ENCODE results near the gene C1GALT1. TPM values are rescaled to one million over a fixed set of nuclear protein-coding genes. Genes with fewer than 3 reads are reported as not detected.

The C1GALT1 gene
- total RNA-seq, 1 donor from 2014 or later: 48.8 TPM

DNA sequence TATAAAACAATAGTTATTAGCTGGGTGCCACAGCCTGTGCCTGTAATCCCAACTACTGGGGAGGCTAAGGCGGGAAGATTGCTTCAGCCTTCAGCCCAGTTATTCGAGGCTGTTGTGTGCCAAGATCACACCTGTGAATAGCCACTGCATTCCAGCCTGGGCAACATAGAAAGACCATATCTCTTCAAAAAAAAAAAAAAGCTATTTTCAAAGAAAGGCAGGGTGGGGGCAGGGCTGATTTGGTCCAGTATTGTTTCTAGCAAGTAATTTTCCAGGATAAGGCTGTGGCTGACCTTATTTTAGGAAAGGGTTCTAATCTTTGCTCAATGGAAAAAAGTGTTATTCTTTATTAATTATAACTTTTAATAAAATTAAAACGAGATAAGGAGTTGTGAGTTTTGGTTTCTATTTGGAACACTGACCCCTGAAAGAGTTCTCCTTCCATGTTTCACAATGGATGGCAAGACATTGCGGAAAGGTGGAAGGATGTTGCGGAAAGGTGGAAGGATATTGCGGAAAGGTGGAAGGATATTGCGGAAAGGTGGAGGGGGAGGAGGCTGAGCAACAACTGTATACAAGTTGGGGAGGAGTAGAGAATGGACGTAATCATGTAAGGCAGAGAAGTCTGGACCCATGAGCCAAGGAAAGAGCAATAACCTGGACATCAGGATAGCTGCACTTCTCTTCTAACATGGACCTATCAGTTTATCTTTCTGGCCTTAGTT, 1.5 kb upstream of the C1GALT1 start:
- Mint-ChIP-seq H3K36me3 (no peaks in the 10 kb centered on the region), H3K4me1 (ENCODE audit: unreplicated experiment) (peaks cover 22% of the 10 kb centered on the region), H3K27ac (peak overlapping the region; percentile 96), H3K27me3 (no peaks in the 10 kb centered on the region), H3K4me3 (peak overlapping the region; percentile 91), H3K9me3 (no peaks in the 10 kb centered on the region)
- no peak for DNase-seq (ENCODE audit: extremely low spot score, unreplicated experiment)
- TF ChIP-seq, protein P1, sequence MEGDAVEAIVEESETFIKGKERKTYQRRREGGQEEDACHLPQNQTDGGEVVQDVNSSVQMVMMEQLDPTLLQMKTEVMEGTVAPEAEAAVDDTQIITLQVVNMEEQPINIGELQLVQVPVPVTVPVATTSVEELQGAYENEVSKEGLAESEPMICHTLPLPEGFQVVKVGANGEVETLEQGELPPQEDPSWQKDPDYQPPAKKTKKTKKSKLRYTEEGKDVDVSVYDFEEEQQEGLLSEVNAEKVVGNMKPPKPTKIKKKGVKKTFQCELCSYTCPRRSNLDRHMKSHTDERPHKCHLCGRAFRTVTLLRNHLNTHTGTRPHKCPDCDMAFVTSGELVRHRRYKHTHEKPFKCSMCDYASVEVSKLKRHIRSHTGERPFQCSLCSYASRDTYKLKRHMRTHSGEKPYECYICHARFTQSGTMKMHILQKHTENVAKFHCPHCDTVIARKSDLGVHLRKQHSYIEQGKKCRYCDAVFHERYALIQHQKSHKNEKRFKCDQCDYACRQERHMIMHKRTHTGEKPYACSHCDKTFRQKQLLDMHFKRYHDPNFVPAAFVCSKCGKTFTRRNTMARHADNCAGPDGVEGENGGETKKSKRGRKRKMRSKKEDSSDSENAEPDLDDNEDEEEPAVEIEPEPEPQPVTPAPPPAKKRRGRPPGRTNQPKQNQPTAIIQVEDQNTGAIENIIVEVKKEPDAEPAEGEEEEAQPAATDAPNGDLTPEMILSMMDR (conservative IDR thresholded peaks at IDR 0.05): no peak

DNA sequence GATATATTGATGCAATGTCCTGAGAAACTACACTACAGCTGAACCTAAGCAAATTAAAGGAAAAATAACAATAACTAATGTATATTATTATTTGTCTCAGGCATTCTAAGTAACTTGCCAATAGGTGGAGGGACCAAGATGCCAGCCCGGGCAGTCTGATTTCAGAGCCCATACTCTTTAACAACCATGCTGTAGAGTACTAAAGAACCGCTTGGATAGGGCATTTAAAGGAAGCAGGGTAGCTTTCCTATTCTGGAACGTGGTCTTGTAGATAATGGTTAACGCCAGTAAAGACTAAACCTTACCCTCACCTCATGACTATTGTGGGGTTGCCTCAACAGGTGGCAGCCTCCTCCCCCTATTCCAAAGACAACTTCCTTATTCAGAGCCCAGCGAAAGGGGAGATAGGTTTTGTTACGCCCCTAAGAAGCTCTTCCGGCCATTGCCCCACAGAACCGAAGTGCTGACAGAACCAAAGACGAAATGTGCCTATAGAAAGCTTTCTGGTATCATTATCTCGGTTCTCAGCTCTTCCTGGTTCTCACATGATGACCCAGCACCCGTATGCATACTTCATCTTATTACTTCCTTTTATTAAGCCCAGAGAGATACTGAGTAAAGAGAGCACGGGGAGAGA, 707 bp upstream of the C1GALT1 start:
- H3K4me3 Mint-ChIP-seq: peak overlapping the region; percentile 91
- peak overlapping the region; percentile 96 for H3K27ac Mint-ChIP-seq
- TF ChIP-seq, protein P1 (conservative IDR thresholded peaks at IDR 0.05): no peak
- H3K27me3 Mint-ChIP-seq: no peaks in the 10 kb centered on the region
- DNase-seq (ENCODE audit: extremely low spot score, unreplicated experiment): no peak
- H3K36me3 Mint-ChIP-seq: no peaks in the 10 kb centered on the region
- no peaks in the 10 kb centered on the region for H3K9me3 Mint-ChIP-seq
- peaks cover 18% of the 10 kb centered on the region for H3K4me1 Mint-ChIP-seq (ENCODE audit: unreplicated experiment)

DNA sequence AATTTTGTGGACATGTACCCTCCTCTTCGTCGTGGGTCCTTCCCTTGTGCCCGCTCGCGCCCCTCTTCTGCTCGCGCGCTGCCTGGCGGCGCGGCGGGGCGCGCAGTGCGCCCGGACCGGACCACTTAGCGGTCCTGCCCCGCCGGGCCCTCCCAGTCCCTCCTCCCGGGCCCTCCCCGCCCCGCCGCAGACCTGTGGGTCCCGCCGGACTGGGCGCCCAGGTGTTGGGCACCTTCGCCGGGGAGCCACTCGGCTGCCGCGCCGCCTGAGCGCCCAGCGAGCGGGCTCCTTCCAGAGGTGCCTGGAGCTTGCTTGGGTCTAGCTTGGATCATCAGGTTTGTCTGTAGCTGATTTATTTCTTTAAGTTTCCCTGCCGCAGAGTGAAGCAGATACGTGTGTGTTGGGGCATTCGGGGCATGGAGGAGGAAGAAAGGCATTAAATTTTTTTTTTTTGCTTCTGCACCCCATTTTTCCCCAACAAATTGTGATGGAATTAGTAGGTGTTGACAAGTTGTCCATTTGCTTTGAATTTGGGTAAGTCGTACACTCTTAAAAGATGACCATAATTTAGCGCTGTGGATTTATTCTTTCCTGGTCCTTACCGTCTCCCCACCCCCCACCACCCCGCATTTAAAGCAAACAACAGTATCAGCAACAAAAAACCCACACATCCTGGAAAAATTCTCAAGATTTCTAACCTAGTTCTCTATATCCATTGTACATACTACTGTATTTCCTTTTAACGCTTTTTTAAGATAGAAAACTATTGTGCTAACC, 905 bp downstream of the C1GALT1 start:
- Mint-ChIP-seq H3K4me1 (ENCODE audit: unreplicated experiment) (peaks cover 10% of the 10 kb centered on the region), H3K36me3 (no peaks in the 10 kb centered on the region), H3K27ac (peak overlapping the region; percentile 86), H3K9me3 (no peaks in the 10 kb centered on the region), H3K4me3 (peak overlapping the region; percentile 91), H3K27me3 (no peaks in the 10 kb centered on the region)
- peak; percentile 73 for DNase-seq (ENCODE audit: extremely low spot score, unreplicated experiment)
- TF ChIP-seq, protein P1 (conservative IDR thresholded peaks at IDR 0.05): no peak

DNA sequence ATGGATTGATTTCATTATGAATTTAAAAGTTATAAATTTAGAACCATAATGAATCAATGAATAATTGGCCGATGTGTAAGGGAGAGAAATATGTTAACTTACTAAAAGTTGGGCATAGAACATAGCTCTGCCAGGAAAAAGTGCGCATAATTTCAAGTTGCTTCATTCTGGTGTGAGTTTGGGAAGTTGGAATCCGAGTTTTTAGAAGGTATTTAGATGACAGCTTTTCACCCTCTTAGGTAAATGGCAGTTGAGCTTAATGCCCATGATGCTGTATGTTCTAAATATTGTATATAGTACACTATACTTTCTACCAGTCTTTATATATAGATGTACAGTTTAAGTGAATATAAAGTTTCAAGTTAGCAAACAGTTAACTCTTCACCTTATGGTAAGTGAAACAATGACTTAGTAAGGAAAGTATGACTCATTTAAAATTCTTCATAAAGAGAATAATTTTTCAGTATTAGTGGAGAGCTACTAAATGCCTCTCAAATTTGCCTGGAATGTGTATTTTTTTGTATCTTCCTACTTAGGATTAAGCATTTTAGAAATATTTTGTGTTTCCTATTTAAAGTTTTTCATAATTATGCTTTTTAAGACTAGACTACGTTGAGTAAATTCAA, 1.6 kb downstream of the C1GALT1 start:
- Mint-ChIP-seq H3K36me3 (no peaks in the 10 kb centered on the region), H3K27ac (peak overlapping the region; percentile 86), H3K9me3 (no peaks in the 10 kb centered on the region), H3K27me3 (no peaks in the 10 kb centered on the region), H3K4me3 (peak overlapping the region; percentile 91), H3K4me1 (ENCODE audit: unreplicated experiment) (peaks cover 12% of the 10 kb centered on the region)
- no peak for DNase-seq (ENCODE audit: extremely low spot score, unreplicated experiment)
- TF ChIP-seq, protein P1 (conservative IDR thresholded peaks at IDR 0.05): no peak

DNA sequence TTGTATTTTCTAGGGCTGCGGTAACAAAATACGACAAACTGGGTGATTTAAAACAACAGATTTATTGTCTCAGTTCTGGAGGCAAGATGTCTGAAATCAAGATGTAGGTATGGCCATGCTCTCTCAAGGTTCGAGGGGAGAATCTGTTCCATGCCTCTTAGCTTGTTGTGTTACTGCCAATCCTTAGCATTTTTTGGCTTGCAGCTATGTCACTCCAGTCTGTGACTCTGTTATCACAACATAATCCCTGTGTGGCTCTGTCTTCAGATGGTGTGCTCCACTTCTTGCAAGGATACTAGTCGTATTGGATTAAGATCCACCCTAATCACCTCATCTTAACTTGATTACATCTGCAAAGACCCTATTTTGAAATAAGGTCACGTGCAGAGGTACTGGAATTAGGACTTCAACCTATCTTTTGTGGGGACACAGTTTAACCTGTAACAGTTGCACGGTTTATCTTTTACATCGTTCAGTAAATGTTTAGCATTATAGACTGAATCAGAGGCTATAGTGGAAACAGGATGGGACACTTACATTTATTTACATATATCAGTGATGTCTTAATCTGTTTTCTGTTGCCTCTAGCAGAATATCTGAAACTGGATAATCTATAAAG, 3.1 kb downstream of the C1GALT1 start:
- no peak for DNase-seq (ENCODE audit: extremely low spot score, unreplicated experiment)
- Mint-ChIP-seq H3K9me3 (no peaks in the 10 kb centered on the region), H3K27me3 (no peaks in the 10 kb centered on the region), H3K4me3 (peak overlapping the region; percentile 91), H3K36me3 (no peaks in the 10 kb centered on the region), H3K27ac (no peak overlapping the region), H3K4me1 (ENCODE audit: unreplicated experiment) (peaks cover 18% of the 10 kb centered on the region)
- TF ChIP-seq, protein P1 (conservative IDR thresholded peaks at IDR 0.05): no peak
